HepG2 (cell line): ENCODE results near the gene DDX6. TPM values are rescaled to one million over a fixed set of nuclear protein-coding genes. Genes with fewer than 3 reads are reported as not detected.

Source experiments
- AGO2 ChIP-seq: fragments of 200-400 bp; formaldehyde crosslinking; optimal IDR thresholded peaks from 2 replicates; pipeline ENCODE3; 2017; ENCODE audit warnings: mild to moderate bottlenecking, low read depth, low read length, moderate library complexity
- AHR ChIP-seq: IDR thresholded peaks from 2 replicates; pipeline ENCODE4 v1.6.1; 2018; ENCODE audit warnings: missing genetic modification reagents, missing compliant biosample characterization
- GLI4 ChIP-seq: sonication (generic); formaldehyde crosslinking; IDR thresholded peaks from 2 replicates; pipeline ENCODE4 v1.5.1; 2020; ENCODE audit warnings: missing genetic modification reagents, mild to moderate bottlenecking, moderate library complexity, borderline replicate concordance
- HMGA1 ChIP-seq: sonication (generic); formaldehyde crosslinking; conservative IDR thresholded peaks from 2 replicates; pipeline ENCODE4 v1.4.0; 2020; ENCODE audit warnings: missing genetic modification reagents
- HOXA3 ChIP-seq: sonication (generic); formaldehyde crosslinking; IDR thresholded peaks from 2 replicates; pipeline ENCODE4 v1.5.0; 2020; ENCODE audit warnings: missing genetic modification reagents
- KDM5A ChIP-seq: fragments of 200-600 bp; sonication (generic); IDR thresholded peaks from 2 replicates; pipeline ENCODE4 v1.7.0; 2018; ENCODE audit warnings: antibody characterized with exemption, mild to moderate bottlenecking, low read length, borderline replicate concordance
- MIER3 ChIP-seq: IDR thresholded peaks from 2 replicates; pipeline ENCODE4 v1.6.1; 2016; ENCODE audit warnings: missing compliant biosample characterization, borderline replicate concordance
- MXD4 ChIP-seq: IDR thresholded peaks from 2 replicates; pipeline ENCODE4 v1.6.1; 2016; ENCODE audit warnings: mild to moderate bottlenecking, missing biosample characterization, missing genetic modification reagents
- PCBP2 ChIP-seq: fragments of 200-400 bp; formaldehyde crosslinking; optimal IDR thresholded peaks from 2 replicates; pipeline ENCODE3; 2018; ENCODE audit warnings: low read length, low read depth; ENCODE audit not compliant: poor library complexity, severe bottlenecking
- RBM39 ChIP-seq: fragments of 200-400 bp; formaldehyde crosslinking; IDR thresholded peaks from one replicate; pipeline ENCODE4 v1.6.1; 2018; ENCODE audit warnings: antibody characterized with exemption, mild to moderate bottlenecking, low read depth, low read length; ENCODE audit not compliant: poor library complexity, severe bottlenecking
- SIN3A ChIP-seq: IDR thresholded peaks from 2 replicates; pipeline ENCODE4 v1.6.1; 2011; ENCODE audit warnings: low read depth, mild to moderate bottlenecking, control low read depth, low read length, borderline replicate concordance
- STAT5B ChIP-seq: sonication (generic); formaldehyde crosslinking; IDR thresholded peaks from 2 replicates; pipeline ENCODE4 v1.4.0; 2020; ENCODE audit warnings: missing genetic modification reagents
- YEATS4 ChIP-seq: sonication (generic); formaldehyde crosslinking; IDR thresholded peaks from 2 replicates; pipeline ENCODE4 v1.4.0; 2020; ENCODE audit warnings: missing genetic modification reagents, borderline replicate concordance
- ZFX ChIP-seq: sonication (generic); formaldehyde crosslinking; IDR thresholded peaks from 2 replicates; pipeline ENCODE4 v1.4.0; 2020; ENCODE audit warnings: mild to moderate bottlenecking, low read depth, missing genetic modification reagents, moderate library complexity
- ZMAT3 ChIP-seq: sonication (generic); formaldehyde crosslinking; conservative IDR thresholded peaks from 2 replicates; pipeline ENCODE4 v1.7.0; 2021; ENCODE audit warnings: missing genetic modification reagents
- ZNF331 ChIP-seq: sonication (generic); formaldehyde crosslinking; IDR thresholded peaks from 2 replicates; pipeline ENCODE4 v1.4.0; 2020; ENCODE audit warnings: missing genetic modification reagents
- ZNF441 ChIP-seq: sonication (generic); formaldehyde crosslinking; IDR thresholded peaks from 2 replicates; pipeline ENCODE4 v1.7.0; 2021; ENCODE audit warnings: missing genetic modification reagents, borderline replicate concordance
- ZNF468 ChIP-seq: sonication (generic); formaldehyde crosslinking; IDR thresholded peaks from 2 replicates; pipeline ENCODE4 v1.8.0; 2022; ENCODE audit warnings: mild to moderate bottlenecking, moderate library complexity, missing genetic modification reagents
- ZNF550 ChIP-seq: sonication (generic); formaldehyde crosslinking; IDR thresholded peaks from 2 replicates; pipeline ENCODE4 v1.4.0; 2020; ENCODE audit warnings: mild to moderate bottlenecking, missing genetic modification reagents, borderline replicate concordance
- ZNF562 ChIP-seq: sonication (generic); formaldehyde crosslinking; IDR thresholded peaks from 2 replicates; pipeline ENCODE4 v1.8.0; 2022; ENCODE audit warnings: missing genetic modification reagents, borderline replicate concordance
- ZNF563 ChIP-seq: sonication (generic); formaldehyde crosslinking; IDR thresholded peaks from 2 replicates; pipeline ENCODE4 v1.8.0; 2022; ENCODE audit warnings: mild to moderate bottlenecking, moderate library complexity, missing genetic modification reagents
- ZNF577 ChIP-seq: sonication (generic); formaldehyde crosslinking; IDR thresholded peaks from 2 replicates; pipeline ENCODE4 v1.4.0; 2020; ENCODE audit warnings: mild to moderate bottlenecking, low read depth, missing genetic modification reagents, borderline replicate concordance
- ZNF720 ChIP-seq: sonication (generic); formaldehyde crosslinking; IDR thresholded peaks from 2 replicates; pipeline ENCODE4 v1.4.0; 2020; ENCODE audit warnings: missing genetic modification reagents
- ZNF766 ChIP-seq: sonication (generic); formaldehyde crosslinking; IDR thresholded peaks from 2 replicates; pipeline ENCODE4 v1.5.0; 2020; ENCODE audit warnings: missing genetic modification reagents, borderline replicate concordance
- polyA plus RNA-seq, 8 experiments: library from polyadenylated mRNA; depleted of rRNA in 3 of 8; stranded (reverse) in 7 of 8; unstranded in 1 of 8; fragments of >200 nt; fragmentation: Illumina TruSeq in 4 of 8; extraction: Trizol in 4 of 8; gene quantifications; 2 replicates each; pipeline versions ENCODE4 v1.2.1 to v1.2.3, GENCODE V29; 2011 to 2016; ENCODE audit warnings: low read depth in 4 of 8, missing spikeins in 1 of 8, mixed read lengths in 1 of 8; ENCODE audit not compliant: insufficient read depth in 1 of 8
- total RNA-seq, 5 experiments: library from RNA; depleted of rRNA; stranded (reverse); fragments of >200 nt; fragmentation: Illumina TruSeq; extraction: Trizol; gene quantifications; 2 replicates each; pipeline ENCODE4 v1.2.3, GENCODE V29; 2016; ENCODE audit warnings: low read depth in 1 of 5
- TF ChIP-seq, protein P1 (sequence below): sonication (generic); formaldehyde crosslinking; IDR thresholded peaks from 2 replicates; pipeline ENCODE4 v1.8.0; 2023; ENCODE audit warnings: mild to moderate bottlenecking, missing genetic modification reagents
- TF ChIP-seq, protein P2 (sequence below): IDR thresholded peaks from 2 replicates; pipeline ENCODE4 v1.6.1; 2016; ENCODE audit warnings: missing genetic modification reagents, missing compliant biosample characterization
- TF ChIP-seq, protein P3 (sequence below): sonication (generic); formaldehyde crosslinking; IDR thresholded peaks from 2 replicates; pipeline ENCODE4 v1.8.1; 2023; ENCODE audit warnings: mild to moderate bottlenecking, missing genetic modification reagents

Gene DDX6
- total and polyA plus RNA-seq, 2 of the 13 experiments (the other 11 are each of a cell fraction or from before 2014, with no cell fraction given), result 20.9 to 59.2 TPM

DNA sequence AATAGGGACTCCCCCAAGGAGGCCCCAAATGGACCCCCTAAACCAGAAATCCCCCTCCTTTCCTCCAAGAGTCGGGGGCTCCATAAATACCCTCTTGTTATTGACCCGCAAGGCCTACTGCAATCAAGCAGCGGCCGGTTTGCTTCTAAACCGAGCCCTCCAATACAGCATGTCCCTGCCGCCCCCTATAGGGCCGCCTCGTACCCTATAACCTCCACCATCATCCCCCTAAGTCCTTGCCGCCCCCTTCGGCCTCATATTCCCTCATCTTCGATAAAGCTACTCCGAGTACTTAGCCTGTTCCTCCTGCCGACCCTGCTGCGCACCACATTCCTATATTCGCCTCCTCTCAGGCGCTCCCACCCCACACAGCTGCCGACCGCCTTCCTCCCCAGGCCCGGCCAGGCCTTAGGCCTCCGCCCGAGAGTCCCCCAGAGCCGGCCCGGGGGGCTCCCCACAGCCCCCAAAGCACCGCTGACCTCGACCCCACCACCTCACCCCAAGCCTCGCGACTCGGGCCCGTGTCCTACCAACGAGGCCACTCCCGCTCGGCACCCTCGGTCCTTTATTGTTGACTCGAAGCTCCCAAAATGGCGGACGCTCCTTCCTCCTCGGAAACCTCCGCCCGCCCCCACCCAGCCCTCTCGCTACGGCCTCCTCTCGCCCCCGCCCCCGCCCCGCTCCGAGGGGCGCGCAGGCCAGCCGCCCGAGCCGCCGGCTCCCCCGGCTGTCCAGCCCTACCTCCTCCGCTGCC is 430 bp downstream of the DDX6 start (continued):
- TF ChIP-seq RBM39 (peak; percentile 1), ZNF563 (CRISPR knock-in tag) (peak; percentile 3; the same call in 1 of the 2 replicates), ZNF577 (CRISPR knock-in tag) (no peak), ZNF720 (CRISPR knock-in tag) (0 out of 2 replicates have a peak, but pooled peaks have one; percentile 19), ZNF331 (CRISPR knock-in tag) (no peak), MXD4 (CRISPR knock-in tag) (peak; percentile 14), ZNF468 (CRISPR knock-in tag) (0 out of 2 replicates have a peak, but pooled peaks have one; percentile 3), ZFX (peak; percentile 85), AHR (CRISPR knock-in tag) (peak; percentile 23; the same call in 1 of the 2 replicates), HOXA3 (CRISPR knock-in tag) (0 out of 2 replicates have a peak, but pooled peaks have one; percentile 1), KDM5A (peak; percentile 44), ZMAT3 (CRISPR knock-in tag) (0 out of 2 replicates have a peak, but pooled peaks have one; percentile 18), MIER3 (peak; percentile 26; the same call in 1 of the 2 replicates), ZNF766 (0 out of 2 replicates have a peak, but pooled peaks have one; percentile 9), ZNF562 (CRISPR knock-in tag) (no peak), ZNF550 (no peak), PCBP2 (peak; percentile 72), HMGA1 (CRISPR knock-in tag) (no peak), ZNF441 (CRISPR knock-in tag) (0 out of 2 replicates have a peak, but pooled peaks have one; percentile 45), SIN3A (peak; percentile 67; the same call in 1 of the 2 replicates), YEATS4 (CRISPR knock-in tag) (peak; percentile 65; the same call in 1 of the 2 replicates), STAT5B (CRISPR knock-in tag) (no peak), GLI4 (CRISPR knock-in tag) (no peak), AGO2 (peak; percentile 8)
- TF ChIP-seq, protein P1, sequence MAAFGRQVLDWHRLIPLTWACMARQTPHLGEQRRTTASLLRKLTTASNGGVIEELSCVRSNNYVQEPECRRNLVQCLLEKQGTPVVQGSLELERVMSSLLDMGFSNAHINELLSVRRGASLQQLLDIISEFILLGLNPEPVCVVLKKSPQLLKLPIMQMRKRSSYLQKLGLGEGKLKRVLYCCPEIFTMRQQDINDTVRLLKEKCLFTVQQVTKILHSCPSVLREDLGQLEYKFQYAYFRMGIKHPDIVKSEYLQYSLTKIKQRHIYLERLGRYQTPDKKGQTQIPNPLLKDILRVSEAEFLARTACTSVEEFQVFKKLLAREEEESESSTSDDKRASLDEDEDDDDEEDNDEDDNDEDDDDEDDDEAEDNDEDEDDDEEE, result peak; percentile 46; the same call in 1 of the 2 replicates
- TF ChIP-seq, protein P2, sequence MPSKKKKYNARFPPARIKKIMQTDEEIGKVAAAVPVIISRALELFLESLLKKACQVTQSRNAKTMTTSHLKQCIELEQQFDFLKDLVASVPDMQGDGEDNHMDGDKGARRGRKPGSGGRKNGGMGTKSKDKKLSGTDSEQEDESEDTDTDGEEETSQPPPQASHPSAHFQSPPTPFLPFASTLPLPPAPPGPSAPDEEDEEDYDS, result peak; percentile 17; the same call in 1 of the 2 replicates
- TF ChIP-seq, protein P3, sequence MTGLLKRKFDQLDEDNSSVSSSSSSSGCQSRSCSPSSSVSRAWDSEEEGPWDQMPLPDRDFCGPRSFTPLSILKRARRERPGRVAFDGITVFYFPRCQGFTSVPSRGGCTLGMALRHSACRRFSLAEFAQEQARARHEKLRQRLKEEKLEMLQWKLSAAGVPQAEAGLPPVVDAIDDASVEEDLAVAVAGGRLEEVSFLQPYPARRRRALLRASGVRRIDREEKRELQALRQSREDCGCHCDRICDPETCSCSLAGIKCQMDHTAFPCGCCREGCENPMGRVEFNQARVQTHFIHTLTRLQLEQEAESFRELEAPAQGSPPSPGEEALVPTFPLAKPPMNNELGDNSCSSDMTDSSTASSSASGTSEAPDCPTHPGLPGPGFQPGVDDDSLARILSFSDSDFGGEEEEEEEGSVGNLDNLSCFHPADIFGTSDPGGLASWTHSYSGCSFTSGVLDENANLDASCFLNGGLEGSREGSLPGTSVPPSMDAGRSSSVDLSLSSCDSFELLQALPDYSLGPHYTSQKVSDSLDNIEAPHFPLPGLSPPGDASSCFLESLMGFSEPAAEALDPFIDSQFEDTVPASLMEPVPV (CRISPR knock-in tag), result peak; percentile 59; the same call in 1 of the 2 replicates
